ENCODE results near the gene FRK.
"Not testable (repeated sequence)": the region's sequence is repeated elsewhere in the genome, so short reads cannot be mapped to it uniquely, and the experiment has no call there.

Gene FRK

DNA sequence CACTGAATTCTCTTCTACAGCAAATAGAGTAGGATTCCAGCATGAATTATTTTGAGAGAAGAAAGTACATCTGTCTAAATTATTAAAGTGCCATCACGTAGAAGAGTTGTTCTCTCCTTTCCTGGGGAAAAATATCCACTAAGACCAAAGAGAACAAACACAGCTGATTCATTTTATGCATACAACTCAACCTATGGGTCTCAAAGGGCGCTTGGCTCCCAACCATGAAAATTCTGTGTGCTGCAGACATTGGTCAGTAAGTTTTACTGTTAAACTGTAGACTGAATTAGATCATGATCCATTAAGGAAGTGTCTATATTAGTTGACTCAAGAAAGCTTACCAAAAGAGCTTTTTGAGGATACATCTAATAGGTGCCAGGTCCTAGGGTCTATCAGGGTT lies 83.5 kb downstream of the FRK start:
- no peaks in the 10 kb centered on the region for H3K27me3 ChIP-seq (ENCODE audit: control insufficient read depth, insufficient read depth, low read length)
- H3K9ac ChIP-seq (ENCODE audit: low read length): no peak overlapping the region
- no peaks in the 10 kb centered on the region for H3K4me1 ChIP-seq (ENCODE audit: control insufficient read depth, insufficient read depth, low read length)
- H3K27ac ChIP-seq (ENCODE audit: low read depth, low read length): no peak overlapping the region
- H3K36me3 ChIP-seq (ENCODE audit: control insufficient read depth, insufficient read depth, low read length): no peaks in the 10 kb centered on the region
- no peak overlapping the region for H3K4me3 ChIP-seq (ENCODE audit: low read length)

DNA sequence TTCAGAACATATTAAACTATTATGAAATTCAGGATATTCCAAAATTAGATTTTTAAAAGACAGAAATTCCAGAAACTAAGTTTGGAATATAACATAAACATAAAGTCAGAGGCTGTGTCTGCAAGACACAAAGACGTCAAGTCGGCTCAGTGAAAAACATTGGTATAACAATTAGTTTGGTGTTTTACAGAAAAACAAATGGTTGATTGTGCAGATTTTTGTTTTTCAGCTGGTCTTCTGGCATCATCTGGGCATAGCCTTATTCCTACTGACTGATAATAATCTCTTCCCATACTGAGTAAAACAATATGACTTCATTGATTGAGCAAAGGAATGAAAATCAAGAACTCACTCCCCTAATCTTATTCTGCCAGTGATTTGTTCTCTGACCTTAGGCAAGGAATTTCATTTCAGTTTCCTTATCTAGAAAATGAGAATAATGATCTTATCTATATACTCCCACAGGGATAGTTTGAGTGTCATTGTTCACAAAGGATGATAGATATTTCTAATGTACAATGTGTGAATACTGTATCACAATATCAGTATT lies 84.3 kb downstream of the FRK start:
- H3K36me3 ChIP-seq (ENCODE audit: control insufficient read depth, insufficient read depth, low read length): no peaks in the 10 kb centered on the region
- no peak overlapping the region for H3K27ac ChIP-seq (ENCODE audit: low read depth, low read length)
- H3K4me1 ChIP-seq (ENCODE audit: control insufficient read depth, insufficient read depth, low read length): no peaks in the 10 kb centered on the region
- no peaks in the 10 kb centered on the region for H3K27me3 ChIP-seq (ENCODE audit: control insufficient read depth, insufficient read depth, low read length)
- H3K9ac ChIP-seq (ENCODE audit: low read length): no peak overlapping the region
- H3K4me3 ChIP-seq (ENCODE audit: low read length): no peak overlapping the region

DNA sequence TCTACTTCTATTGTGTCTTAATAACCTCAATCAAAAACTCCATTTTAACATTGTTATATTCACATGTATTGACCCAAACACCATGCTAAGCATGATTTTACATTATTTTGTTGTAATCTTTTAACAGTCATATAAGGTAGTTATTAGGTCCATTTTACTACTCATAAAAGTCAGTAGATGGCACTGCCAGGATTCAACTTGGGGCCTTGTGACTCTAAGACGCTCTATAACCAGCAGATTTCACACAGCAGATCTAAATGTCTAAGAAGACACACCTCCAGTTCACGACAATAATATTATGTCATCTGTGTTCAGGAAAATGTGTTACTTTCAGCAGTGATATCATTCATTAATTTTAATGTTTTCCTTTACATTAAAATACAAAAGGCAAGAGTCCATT lies 88.0 kb downstream of the FRK start:
- H3K9ac ChIP-seq (ENCODE audit: low read length): no peak overlapping the region
- no peaks in the 10 kb centered on the region for H3K27me3 ChIP-seq (ENCODE audit: control insufficient read depth, insufficient read depth, low read length)
- H3K4me3 ChIP-seq (ENCODE audit: low read length): no peak overlapping the region
- no peaks in the 10 kb centered on the region for H3K4me1 ChIP-seq (ENCODE audit: control insufficient read depth, insufficient read depth, low read length)
- H3K27ac ChIP-seq (ENCODE audit: low read depth, low read length): no peak overlapping the region
- no peaks in the 10 kb centered on the region for H3K36me3 ChIP-seq (ENCODE audit: control insufficient read depth, insufficient read depth, low read length)

- H3K27ac ChIP-seq (ENCODE audit: low read depth, low read length): no peak overlapping the region
- H3K4me1 ChIP-seq (ENCODE audit: control insufficient read depth, insufficient read depth, low read length): no peaks in the 10 kb centered on the region
- no peak overlapping the region for H3K4me3 ChIP-seq (ENCODE audit: low read length)
- H3K36me3 ChIP-seq (ENCODE audit: control insufficient read depth, insufficient read depth, low read length): no peaks in the 10 kb centered on the region
- H3K9ac ChIP-seq (ENCODE audit: low read length): no peak overlapping the region
- H3K27me3 ChIP-seq (ENCODE audit: control insufficient read depth, insufficient read depth, low read length): no peaks in the 10 kb centered on the region
These were observed 88.9 kb downstream of the FRK start for GRCh38 chr6:115971785-115972184.

GRCh38 chr6:115969930-115970273 lies 90.8 kb downstream of the FRK start:
- Histone ChIP-seq H3K4me3 (ENCODE audit: low read length) (no peak overlapping the region), H3K4me1 (ENCODE audit: control insufficient read depth, insufficient read depth, low read length) (no peaks in the 10 kb centered on the region), H3K27ac (ENCODE audit: low read depth, low read length) (no peak overlapping the region), H3K9ac (ENCODE audit: low read length) (no peak overlapping the region), H3K36me3 (ENCODE audit: control insufficient read depth, insufficient read depth, low read length) (no peaks in the 10 kb centered on the region), H3K27me3 (ENCODE audit: control insufficient read depth, insufficient read depth, low read length) (no peaks in the 10 kb centered on the region)

DNA sequence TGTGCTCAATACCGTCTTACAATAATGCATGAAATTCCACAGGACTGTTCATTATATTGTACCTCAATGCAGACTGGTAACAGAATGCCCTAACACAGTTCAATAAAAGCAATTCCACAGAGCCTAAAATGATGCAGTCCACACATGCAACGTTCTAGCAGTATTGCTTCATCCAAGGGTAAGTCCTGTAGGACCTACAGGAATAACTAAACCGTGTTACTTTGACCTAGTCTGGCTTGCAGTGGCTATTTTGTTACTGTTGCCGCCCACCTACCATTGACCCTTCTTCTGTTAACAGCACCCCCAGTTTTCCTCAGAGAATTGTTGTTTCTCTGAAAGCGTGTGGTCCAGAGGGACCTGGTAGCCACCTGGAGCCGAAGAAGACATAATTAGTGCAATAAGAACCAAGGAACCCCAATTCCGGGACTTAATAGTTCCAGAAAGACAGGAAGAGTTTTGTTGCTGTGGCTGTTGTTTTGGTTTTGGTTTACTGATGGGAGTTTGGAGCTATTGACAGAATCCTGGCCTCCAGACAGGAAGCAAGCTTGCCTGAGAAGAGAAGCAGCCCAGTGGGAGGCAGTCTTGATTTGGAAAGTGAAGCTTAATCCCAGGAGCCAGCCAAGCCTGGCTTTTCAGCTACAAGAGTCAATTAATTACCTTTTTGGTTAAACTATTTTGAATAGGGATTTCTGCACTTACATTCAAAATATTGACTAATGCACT lies 91.3 kb downstream of the FRK start:
- Histone ChIP-seq H3K36me3 (ENCODE audit: control insufficient read depth, insufficient read depth, low read length) (no peaks in the 10 kb centered on the region), H3K9ac (ENCODE audit: low read length) (no peak overlapping the region), H3K27ac (ENCODE audit: low read depth, low read length) (no peak overlapping the region), H3K27me3 (ENCODE audit: control insufficient read depth, insufficient read depth, low read length) (no peaks in the 10 kb centered on the region), H3K4me3 (ENCODE audit: low read length) (no peak overlapping the region), H3K4me1 (ENCODE audit: control insufficient read depth, insufficient read depth, low read length) (no peaks in the 10 kb centered on the region)

GRCh38 chr6:115960286-115960685 lies 100.4 kb downstream of the FRK start:
- not testable (repeated sequence) for H3K27ac ChIP-seq (ENCODE audit: low read depth, low read length); H3K27me3 ChIP-seq (ENCODE audit: control insufficient read depth, insufficient read depth, low read length); H3K4me3 ChIP-seq (ENCODE audit: low read length); H3K36me3 ChIP-seq (ENCODE audit: control insufficient read depth, insufficient read depth, low read length); H3K9ac ChIP-seq (ENCODE audit: low read length); H3K4me1 ChIP-seq (ENCODE audit: control insufficient read depth, insufficient read depth, low read length)

DNA sequence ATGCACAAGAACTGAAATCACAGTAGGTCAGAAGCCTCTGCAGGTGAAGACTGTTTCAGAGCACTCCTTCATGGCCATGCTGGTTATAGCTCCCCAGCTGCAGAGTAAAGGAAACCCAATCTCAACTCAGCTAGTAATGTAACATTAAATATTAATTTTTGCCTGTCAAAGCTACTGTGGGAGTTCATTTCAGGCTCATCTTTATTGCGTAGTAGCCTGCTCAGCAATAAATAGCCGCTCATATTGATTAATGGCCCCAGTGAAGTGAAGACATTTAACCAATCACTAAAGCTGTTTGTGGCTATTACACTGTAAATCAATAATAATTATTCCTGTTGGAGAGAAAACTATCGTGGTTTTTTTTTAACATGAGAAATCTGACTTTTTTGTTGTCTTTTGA lies 101.7 kb downstream of the FRK start:
- Histone ChIP-seq H3K27ac (ENCODE audit: low read depth, low read length) (no peak overlapping the region), H3K36me3 (ENCODE audit: control insufficient read depth, insufficient read depth, low read length) (no peaks in the 10 kb centered on the region), H3K27me3 (ENCODE audit: control insufficient read depth, insufficient read depth, low read length) (no peaks in the 10 kb centered on the region), H3K9ac (ENCODE audit: low read length) (no peak overlapping the region), H3K4me3 (ENCODE audit: low read length) (no peak overlapping the region), H3K4me1 (ENCODE audit: control insufficient read depth, insufficient read depth, low read length) (no peaks in the 10 kb centered on the region)

DNA sequence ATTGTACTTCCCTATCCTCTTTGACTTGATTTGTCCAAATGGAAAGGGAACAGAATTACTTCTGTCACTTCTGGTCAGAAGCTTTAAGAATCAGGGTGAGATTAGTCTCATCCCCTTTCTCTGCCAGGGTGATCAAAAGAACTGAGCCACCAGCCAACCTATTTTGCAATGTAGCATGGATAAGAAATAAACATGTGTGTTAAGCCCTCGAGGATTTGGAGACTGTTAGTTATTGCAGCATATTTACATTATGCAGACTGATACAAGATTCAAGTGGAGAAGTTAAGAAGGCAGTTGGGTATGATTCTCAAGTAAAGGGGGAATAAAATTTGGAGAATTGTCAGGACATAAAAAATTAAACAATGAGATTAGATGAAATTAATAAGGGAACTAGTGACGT lies 106.0 kb downstream of the FRK start:
- Histone ChIP-seq H3K9ac (ENCODE audit: low read length) (no peak overlapping the region), H3K27me3 (ENCODE audit: control insufficient read depth, insufficient read depth, low read length) (no peaks in the 10 kb centered on the region), H3K4me1 (ENCODE audit: control insufficient read depth, insufficient read depth, low read length) (no peaks in the 10 kb centered on the region), H3K27ac (ENCODE audit: low read depth, low read length) (no peak overlapping the region), H3K36me3 (ENCODE audit: control insufficient read depth, insufficient read depth, low read length) (no peaks in the 10 kb centered on the region), H3K4me3 (ENCODE audit: low read length) (no peak overlapping the region)

- no peak overlapping the region for H3K9ac ChIP-seq (ENCODE audit: low read length)
- no peaks in the 10 kb centered on the region for H3K27me3 ChIP-seq (ENCODE audit: control insufficient read depth, insufficient read depth, low read length)
- no peaks in the 10 kb centered on the region for H3K36me3 ChIP-seq (ENCODE audit: control insufficient read depth, insufficient read depth, low read length)
- H3K27ac ChIP-seq (ENCODE audit: low read depth, low read length): no peak overlapping the region
- H3K4me3 ChIP-seq (ENCODE audit: low read length): no peak overlapping the region
- no peaks in the 10 kb centered on the region for H3K4me1 ChIP-seq (ENCODE audit: control insufficient read depth, insufficient read depth, low read length)
These were observed 111.9 kb downstream of the FRK start for GRCh38 chr6:115948751-115949150.

GRCh38 chr6:115947966-115948541 lies 112.6 kb downstream of the FRK start:
- no peak overlapping the region for H3K4me3 ChIP-seq (ENCODE audit: low read length)
- no peaks in the 10 kb centered on the region for H3K4me1 ChIP-seq (ENCODE audit: control insufficient read depth, insufficient read depth, low read length)
- H3K27me3 ChIP-seq (ENCODE audit: control insufficient read depth, insufficient read depth, low read length): no peaks in the 10 kb centered on the region
- no peak overlapping the region for H3K27ac ChIP-seq (ENCODE audit: low read depth, low read length)
- H3K9ac ChIP-seq (ENCODE audit: low read length): no peak overlapping the region
- no peaks in the 10 kb centered on the region for H3K36me3 ChIP-seq (ENCODE audit: control insufficient read depth, insufficient read depth, low read length)

DNA sequence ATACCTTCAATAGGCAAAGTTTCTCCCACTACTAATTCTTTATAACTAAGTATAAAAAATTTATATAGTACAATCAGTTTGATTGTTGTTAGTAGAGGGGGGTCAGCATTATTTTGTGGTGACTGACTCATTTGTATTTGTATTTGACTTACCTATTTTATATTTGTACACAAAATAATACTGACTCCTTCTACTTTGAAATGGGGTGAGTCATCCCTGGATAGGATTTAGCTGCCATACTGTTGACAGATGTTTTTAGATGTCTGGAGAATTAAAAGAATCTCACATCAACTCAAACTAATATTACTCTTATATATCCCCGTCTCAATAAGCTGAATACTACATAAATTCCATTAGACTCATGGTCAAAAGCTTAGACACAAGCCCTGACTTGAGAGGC lies 114.9 kb downstream of the FRK start:
- Histone ChIP-seq H3K27ac (ENCODE audit: low read depth, low read length) (no peak overlapping the region), H3K9ac (ENCODE audit: low read length) (no peak overlapping the region), H3K36me3 (ENCODE audit: control insufficient read depth, insufficient read depth, low read length) (no peaks in the 10 kb centered on the region)

DNA sequence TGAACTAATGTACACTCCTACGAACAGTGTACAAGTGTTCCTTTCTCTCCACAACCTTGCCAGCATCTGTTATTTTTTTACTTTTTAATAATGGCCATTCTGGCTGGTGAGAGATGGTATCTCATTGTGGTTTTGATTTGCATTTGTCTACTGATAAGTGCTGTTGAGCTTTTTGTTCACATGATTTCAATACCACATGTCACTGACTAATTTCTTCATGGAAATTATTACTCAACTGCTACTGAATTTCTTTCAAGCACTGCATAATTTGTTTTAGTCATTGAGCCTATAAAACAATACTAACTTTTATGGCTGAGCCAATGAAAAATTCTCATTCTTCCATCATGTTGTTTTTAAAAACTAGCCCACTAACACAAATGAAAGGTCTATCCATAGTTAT lies 115.4 kb downstream of the FRK start:
- no peak overlapping the region for H3K27ac ChIP-seq (ENCODE audit: low read depth, low read length)
- H3K9ac ChIP-seq (ENCODE audit: low read length): no peak overlapping the region
- no peaks in the 10 kb centered on the region for H3K4me1 ChIP-seq (ENCODE audit: control insufficient read depth, insufficient read depth, low read length)
- H3K36me3 ChIP-seq (ENCODE audit: control insufficient read depth, insufficient read depth, low read length): no peaks in the 10 kb centered on the region
- H3K27me3 ChIP-seq (ENCODE audit: control insufficient read depth, insufficient read depth, low read length): no peaks in the 10 kb centered on the region
- H3K4me3 ChIP-seq (ENCODE audit: low read length): no peak overlapping the region

More for the DNA sequence above, 114.9 kb downstream of the FRK start:
- Histone ChIP-seq H3K4me1 (ENCODE audit: control insufficient read depth, insufficient read depth, low read length) (no peaks in the 10 kb centered on the region), H3K27me3 (ENCODE audit: control insufficient read depth, insufficient read depth, low read length) (no peaks in the 10 kb centered on the region), H3K4me3 (ENCODE audit: low read length) (no peak overlapping the region)
